ENCODE measurements around the gene CNDP1. TPM values are rescaled to one million over a fixed set of nuclear protein-coding genes. Genes with fewer than 3 reads are reported as not detected.

CNDP1 gene
- total RNA-seq, 1 donor: not detected

GRCh38 chr18:74546007-74546406 lies 11.7 kb downstream of the CNDP1 start:
- no peak for DNase-seq (ENCODE audit: low read depth)
- no peak for TF ChIP-seq CTCF (IDR thresholded peaks at IDR 0.05; ENCODE audit: insufficient read depth, low read length)
- no peak overlapping the region for H3K4me3 ChIP-seq (ENCODE audit: low read depth, low read length)

DNA sequence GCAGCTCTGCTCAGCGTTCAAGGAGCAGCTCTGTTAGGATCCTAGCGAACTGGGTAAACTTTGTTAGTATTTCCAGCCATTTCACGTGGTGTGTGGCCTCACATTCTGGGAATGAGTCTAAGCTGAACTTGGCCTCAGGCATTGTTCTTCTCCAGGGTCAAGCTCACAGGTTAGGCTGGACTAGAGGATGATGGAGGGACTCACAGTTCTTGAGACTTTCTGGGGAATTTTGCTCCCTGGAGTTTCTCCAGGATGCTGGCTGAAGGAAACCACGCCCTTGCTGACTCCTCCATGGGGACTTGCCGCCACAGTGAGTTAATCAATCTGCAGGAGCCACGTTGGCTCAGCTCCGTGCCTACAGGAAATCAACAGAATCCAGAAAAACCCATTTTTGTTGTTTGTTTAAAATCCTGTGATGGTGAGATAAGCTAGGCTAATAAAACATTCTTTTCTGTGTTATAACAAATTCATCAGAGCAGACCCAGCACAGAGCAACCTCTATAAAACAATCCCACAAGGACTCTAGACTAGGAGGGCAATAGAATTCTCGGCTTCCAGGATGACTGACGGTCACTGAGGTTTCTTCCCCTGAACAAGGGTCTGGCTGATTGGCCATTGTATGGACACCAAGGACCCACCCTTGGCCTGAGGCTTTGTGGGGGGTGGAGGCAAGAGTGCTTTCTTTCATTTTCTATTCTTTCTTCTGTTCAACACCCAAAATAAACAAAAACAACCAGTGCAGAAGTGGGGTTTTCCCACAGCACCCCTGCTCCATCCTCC lies 12.6 kb downstream of the CNDP1 start:
- DNase-seq (ENCODE audit: low read depth): peak; percentile 94

DNA sequence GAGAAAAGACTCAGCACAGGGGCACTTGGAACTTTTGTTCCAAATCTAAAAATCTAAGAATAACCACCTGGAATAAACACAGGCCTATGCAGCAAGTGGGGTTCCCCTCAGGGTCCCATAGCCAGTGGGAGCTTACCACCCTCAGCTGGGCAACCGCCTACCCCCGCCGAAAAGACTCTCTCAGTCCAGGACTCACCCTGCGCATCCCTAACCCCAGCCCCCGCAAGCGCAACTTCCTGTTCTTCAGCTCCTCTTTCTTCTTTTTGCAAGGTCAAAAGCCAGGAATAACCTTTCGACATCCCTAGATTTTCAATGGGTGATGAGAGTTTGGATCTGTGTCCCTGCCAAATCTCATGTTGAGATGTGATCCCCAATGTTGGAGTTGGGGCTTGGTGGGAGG lies 13.6 kb downstream of the CNDP1 start:
- no peak for DNase-seq (ENCODE audit: low read depth)
- TF ChIP-seq CTCF (IDR thresholded peaks at IDR 0.05; ENCODE audit: insufficient read depth, low read length): no peak
- H3K4me3 ChIP-seq (ENCODE audit: low read depth, low read length): no peak overlapping the region

More for the DNA sequence above, 12.6 kb downstream of the CNDP1 start:
- H3K4me3 ChIP-seq (ENCODE audit: low read depth, low read length): peak overlapping the region; percentile 33
- TF ChIP-seq CTCF (IDR thresholded peaks at IDR 0.05; ENCODE audit: insufficient read depth, low read length): no peak

DNA sequence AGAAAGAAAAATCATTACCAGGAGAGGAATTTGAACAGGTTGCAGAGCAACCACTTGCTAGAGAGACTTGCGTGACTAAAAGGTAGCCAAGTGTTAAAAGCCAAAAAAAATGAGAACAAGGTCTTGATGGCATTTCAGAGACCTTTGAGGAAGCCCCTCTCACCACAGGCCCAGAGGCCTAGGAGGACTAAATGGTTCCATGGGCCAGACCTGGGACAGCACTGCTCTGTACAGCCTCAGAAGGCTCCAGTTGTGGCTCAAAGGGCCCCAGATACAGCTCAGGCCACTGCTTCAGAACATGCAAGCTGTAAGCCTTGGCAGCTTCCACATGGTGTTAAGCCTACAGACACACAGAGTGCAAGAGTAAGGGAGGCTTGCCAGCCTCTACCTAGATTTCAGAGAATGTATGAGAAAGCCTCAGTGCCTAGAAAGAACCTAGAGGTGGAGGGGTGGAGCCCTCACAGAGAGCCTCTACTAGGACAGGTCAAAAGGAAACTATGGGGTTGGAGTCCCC lies 15.3 kb downstream of the CNDP1 start:
- no peak for DNase-seq (ENCODE audit: low read depth)
- TF ChIP-seq CTCF (IDR thresholded peaks at IDR 0.05; ENCODE audit: insufficient read depth, low read length): no peak
- no peak overlapping the region for H3K4me3 ChIP-seq (ENCODE audit: low read depth, low read length)

DNA sequence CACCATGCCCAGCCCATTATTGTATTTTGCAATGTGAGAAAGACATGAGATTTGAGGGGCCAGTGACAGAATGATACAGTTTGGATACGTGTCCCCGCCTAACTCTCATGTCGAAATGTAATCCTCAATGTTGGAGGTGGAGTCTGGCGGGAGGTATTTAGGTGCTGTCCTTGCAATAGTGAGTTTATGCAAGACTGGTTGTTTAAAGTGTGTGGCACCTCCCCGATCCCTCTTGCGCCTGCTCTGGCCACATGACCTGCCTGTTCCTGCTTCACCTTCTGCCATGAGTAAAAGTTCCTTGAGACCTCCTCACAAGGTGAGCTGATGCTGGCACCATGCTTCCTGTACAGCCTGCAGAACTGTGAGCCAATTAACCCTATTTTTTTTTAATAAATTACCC lies 16.6 kb downstream of the CNDP1 start:
- H3K4me3 ChIP-seq (ENCODE audit: low read depth, low read length): no peak overlapping the region
- DNase-seq (ENCODE audit: low read depth): no peak
- no peak for TF ChIP-seq CTCF (IDR thresholded peaks at IDR 0.05; ENCODE audit: insufficient read depth, low read length)

GRCh38 chr18:74551452-74551851 lies 17.2 kb downstream of the CNDP1 start:
- TF ChIP-seq CTCF (IDR thresholded peaks at IDR 0.05; ENCODE audit: insufficient read depth, low read length): no peak
- no peak overlapping the region for H3K4me3 ChIP-seq (ENCODE audit: low read depth, low read length)
- no peak for DNase-seq (ENCODE audit: low read depth)

Data from fibroblast of the aortic adventitia (primary cell).